ENCODE results near the gene IL12RB1.
A peak's percentile ranks its signal among the peaks of the same experiment; 100 is the strongest.
"Not testable (repeated sequence)": the region's sequence is repeated elsewhere in the genome, so short reads cannot be mapped to it uniquely, and the experiment has no call there.

Gene IL12RB1

DNA sequence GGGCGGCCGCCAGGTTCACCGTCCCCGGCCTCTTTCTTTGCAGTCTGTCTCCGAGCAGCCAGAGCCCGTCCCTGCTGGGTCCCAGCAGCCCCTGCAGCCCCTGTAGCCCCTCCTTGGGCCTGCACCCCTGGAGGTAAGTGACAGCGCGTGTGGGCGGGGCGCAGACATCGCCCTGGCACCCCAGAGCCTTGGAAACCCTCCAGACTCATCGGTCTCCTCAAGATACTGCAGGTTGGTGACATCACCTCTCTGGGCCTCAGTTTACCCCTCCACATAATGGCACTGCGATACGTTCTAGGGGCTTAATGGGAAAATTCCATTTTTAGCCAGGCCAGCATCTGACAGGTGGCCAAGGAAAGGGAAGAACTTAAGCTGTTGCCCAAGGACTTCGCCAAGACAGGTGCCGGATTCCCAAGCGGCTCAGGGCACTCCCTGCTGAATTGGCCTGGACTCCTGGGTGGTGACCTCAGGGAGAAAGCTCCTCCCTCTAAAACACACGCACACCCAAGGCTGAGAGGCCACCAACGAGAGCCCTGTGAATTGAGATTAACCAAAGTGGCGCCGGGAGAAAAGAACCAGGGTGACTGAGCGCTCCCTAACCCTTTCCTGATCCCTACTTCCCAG, 24.0 kb upstream of the IL12RB1 start:
- DNase-seq: no peak

DNA sequence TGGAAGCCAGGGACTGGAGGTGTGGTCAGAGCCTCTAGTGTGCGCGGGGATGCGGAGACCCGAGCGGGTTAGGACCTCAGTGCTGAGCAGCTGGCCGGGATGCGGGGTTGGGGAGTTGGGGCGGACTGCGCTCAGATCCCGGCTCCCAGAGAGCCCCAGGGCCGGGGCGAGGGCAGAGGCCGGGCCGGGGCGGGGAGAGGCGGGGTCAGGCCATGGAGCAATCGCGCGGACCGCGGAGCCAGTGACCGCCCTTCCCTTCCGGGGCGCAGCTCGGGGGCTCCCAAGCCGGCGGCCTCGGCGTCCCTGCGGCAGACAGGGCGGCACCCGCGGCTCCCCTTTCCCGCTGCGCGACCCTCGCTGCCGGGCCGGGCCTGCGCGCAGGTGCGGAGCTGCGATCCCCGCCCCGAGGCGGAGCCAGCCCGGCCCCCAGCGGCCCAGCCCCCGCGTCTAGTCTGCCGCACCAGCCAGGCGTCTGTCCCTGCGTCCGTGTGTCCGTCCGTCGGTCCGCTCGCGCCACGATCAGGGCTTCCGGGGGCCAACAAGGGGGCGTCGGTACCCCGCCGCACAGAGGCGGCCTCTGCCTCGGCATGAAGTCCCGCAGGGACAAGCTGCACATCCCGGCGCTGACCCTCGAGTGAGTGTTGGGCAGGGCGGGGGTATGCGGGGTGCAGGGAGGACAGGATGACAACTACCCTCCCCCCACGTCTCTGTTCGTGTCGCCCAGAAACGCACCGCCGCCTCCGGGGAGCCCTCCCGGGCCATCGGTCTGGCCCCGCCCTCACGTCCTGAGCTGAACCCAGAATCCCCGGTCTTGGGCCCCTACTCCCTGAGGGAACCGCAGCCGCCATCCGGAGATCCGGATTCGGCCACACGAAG, 23.2 kb upstream of the IL12RB1 start:
- DNase-seq: no peak

DNA sequence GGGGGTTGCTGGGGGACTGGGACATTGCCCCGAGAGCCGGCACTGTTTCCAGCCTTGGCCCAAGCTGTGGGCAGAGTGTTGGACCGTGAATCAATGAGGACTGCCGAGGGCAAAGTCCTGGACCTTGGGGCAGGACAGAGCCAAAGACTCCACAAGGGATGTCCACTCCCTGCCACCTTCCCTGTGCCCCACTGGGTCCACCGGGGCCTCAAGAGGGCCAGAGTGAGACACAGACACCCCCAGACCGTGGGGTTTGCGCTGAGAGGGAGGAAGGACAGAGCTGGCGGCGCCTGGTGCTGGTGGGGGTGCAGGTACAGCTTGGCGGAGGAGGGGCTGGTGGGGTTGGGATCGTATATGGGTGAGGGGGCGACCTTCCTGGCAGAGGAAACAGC, 22.6 kb upstream of the IL12RB1 start:
- DNase-seq: no peak

DNA sequence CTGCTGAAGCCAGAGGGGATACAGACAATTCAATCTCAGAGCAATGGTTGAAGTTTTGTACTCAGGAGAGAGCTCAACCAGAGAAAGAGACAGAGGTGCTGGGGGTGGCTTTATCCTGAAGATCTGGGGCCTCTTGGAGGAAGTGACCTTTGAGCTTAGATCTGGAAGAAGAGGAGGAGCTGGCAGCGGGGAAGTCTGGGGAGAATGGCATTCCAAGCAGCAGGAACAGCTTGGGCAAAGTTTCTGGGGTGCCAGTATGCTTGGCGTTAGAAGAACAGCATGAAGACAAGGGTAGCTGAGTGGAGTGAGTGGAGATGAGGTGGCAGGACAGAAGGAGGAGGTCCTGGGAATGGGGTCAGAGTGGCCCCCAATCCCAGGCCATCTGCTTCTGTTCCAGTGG, 22.2 kb upstream of the IL12RB1 start:
- no peak for DNase-seq

DNA sequence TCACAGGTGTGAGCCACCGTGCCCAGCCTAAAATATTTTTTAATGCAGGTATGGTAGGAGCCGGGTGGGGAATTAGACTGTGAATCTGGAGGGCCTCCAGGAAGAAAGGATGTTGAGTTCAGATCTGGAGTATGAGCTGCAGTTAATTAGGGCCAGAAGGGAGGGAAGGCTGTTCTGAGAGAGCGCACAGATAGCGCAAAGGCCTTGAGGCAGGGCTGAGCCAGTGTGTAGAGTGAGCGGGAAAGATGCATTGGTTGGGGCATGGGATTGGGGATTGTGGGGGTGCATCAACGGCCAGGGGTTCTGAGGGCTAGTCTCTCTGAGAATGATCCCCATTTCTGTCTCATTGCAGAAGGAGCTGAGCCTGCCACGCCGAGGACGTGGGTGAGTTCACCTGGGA, 20.5 kb upstream of the IL12RB1 start:
- no peak for DNase-seq

DNA sequence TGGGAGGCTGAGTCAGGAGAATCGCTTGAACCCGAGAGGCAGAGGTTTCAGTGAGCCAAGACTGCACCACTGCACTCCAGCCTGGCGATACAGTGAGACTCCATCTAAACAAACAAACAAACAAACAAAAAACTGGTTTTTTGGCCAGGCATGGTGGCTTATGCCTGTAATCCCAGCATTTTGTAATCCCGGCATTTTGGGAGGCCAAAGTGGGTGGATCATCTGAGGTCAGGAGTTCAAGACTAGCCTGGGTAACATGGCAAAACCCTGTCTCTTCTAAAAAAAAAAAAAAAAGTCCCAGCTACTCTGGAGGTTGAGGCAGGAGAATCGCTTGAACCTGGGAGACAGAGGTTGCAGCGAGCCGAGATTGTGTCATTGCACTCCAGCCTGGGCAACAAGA, 18.5 kb upstream of the IL12RB1 start:
- not testable (repeated sequence) for DNase-seq

DNA sequence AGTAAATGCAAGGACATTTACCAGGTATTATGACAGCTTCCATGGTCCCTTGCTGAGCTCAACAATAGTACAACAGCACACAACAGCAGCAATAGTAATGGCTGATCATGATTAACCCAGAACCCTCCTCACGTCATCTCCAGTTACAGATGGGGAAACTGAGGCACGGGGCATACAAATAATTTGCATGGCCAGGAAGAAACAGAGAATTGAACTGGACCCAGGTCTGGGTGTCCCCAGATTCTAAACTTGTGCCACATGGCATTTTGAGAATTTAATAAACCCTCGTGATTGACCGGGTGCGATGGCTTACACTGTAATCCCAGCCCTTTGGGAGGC, 18.0 kb upstream of the IL12RB1 start:
- no peak for DNase-seq

DNA sequence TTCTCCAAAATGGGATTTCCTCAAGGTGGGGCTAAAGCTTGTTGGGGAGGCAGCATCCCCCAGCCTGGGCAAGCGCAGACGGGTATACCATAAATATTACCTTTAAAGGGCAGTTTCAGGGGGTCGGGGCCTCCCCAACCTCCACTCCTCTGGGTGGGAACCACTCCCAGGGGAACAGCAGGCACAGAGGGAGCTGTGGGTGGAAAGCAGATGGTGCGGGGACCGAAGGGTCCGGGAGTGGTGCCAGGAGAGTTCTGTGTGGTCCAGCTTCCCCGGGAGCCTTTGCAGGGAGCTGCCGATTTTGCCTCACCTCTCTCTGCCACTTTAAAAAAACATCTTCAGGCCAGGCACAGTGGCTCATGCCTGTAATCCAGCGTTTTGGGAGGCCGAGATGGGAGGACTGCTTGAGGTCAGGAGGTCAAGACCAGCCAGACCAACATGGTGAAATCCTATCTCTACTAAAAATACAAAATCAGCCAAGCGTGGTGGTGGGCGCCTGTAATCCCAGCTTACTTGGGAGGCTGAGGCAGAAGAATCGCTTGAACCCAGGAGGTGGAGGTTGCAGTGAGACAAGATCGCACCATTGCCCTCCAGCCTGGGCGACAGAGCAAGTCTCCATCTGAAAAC, 16.3 kb upstream of the IL12RB1 start:
- DNase-seq: no peak

DNA sequence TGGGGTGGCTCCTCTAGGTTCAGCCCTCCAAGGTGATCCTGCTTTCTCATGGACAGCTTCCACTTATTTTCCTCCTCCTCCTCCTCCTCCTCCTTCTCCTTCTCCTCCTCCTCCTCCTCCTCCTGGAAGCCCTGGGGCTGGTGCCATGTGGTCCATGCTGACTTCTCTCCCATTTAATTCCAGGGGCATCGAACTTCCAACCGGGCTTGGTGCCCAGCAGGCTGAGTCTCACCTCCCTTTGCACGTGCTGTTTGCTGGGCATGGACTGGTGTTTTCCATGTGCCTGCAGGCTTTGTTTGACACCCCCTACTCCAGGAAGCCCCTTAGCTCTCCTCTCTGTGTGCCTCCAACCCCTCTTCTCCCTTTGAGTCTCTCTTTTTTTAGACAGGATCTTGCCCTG, 14.5 kb upstream of the IL12RB1 start:
- DNase-seq: no peak

DNA sequence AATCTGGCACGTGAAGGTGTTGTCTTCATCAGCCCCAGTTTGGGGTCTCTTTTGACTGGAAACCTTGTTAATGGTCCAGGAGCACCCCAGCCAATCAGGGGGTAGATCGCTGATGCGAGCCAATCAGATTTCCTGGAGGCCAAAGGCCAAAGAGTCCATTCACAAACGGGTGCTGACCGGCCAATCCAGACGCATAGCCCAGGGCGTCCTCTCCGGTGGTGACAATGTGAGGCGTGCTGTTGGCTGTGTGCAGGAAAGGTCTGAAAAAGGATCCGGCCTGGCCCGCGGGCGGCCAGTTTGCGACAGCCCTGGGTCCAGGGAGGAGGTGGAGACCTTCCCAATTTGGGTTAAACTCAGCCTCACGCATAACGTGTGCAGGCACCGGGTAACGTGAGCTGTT, 14.0 kb upstream of the IL12RB1 start:
- DNase-seq: no peak

DNA sequence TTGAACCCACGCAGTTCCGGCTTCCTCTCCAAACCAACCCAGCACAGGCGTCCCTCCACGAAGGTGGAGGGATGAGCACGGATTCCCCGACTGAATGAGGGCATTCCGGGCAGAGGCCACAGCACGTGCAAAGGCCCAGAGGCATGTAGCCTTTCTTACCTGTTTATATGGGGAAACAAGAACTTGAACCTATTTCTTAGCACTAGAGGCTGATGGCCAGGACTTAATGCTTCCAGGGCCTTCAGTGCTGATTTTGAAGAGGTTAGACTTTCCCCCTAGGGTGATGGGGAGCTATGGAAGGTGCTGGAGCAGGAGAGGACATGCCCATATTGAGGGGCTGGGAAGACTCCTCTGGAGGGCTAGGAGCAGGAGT, 12.9 kb upstream of the IL12RB1 start:
- no peak for DNase-seq

DNA sequence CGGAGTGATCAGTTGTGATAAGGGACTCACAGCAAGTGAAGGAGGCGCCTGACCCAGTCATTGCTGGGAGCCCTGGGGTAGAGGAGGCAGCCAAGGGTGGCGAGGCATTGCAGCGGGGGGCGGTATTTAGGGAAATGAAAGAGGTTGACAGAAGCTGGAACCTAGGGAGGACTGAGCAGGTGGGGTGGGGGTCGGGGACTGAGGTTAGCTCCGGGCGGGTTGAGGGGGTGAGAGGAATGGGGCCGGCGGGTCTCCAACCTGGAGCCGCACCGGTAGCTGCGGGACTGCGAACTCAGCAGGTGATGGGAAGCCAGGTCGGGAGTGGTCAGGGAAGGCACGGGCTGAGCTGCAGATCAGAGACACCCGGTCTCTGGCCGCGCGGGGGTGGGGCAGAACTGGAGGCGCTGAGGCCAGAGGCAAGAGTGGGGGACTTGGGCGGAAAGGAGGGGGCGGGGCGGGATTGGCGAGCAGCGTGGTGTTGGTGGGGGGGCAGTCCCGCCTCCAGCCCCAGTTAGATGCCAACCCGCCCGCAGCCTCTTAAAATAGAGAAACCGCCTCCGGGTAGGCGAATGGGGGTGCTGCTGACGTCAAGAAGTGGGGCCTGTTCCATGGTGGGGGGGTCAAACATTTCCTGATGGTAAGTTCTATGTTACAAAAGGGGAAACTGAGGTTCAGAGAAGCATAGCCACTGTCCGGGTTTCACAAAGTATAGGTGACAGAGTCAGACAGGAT, 12.3 kb upstream of the IL12RB1 start:
- DNase-seq: no peak

DNA sequence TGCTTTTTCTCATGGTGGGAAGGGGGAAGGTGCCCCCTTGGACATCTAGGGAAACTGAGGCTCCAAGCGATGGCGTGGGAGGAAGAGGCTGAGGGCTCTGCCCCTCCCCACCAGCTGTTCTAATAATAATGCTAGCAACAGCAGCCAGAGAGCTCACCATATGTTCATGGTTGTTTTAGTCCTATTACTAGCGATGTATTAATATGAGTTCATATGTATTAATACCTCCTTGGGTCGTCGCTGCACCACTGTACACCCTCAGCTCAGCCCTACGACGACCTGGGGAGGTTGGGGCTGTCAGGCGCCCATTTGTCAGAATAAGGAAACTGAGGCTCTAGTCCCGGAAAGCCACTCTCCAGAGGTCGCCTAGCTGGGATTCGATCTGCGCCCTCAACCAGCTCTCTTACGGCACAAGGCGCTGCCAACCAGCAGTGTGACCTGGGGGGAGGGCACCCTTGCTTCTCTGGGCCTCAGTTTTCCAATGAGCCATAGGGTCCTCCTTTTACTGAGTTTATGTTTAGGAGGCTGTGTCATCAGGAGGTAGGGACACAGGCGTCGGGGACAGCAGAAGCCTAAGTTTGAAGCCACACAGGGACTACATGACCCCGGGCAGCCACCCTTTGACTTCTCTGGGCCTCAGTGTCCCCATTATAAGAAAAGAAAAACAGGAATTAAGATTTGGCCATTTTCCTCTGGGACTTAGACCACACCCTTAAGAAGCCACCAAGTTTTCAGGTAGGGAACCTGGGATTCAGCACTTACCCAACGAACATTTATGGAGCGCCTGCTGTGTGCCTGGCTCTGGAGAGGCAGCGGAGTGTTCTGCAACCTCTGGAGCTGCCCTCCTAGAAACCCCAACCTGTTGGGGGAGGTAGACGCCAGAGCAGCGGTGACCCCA, 11.5 kb upstream of the IL12RB1 start:
- no peak for DNase-seq

DNA sequence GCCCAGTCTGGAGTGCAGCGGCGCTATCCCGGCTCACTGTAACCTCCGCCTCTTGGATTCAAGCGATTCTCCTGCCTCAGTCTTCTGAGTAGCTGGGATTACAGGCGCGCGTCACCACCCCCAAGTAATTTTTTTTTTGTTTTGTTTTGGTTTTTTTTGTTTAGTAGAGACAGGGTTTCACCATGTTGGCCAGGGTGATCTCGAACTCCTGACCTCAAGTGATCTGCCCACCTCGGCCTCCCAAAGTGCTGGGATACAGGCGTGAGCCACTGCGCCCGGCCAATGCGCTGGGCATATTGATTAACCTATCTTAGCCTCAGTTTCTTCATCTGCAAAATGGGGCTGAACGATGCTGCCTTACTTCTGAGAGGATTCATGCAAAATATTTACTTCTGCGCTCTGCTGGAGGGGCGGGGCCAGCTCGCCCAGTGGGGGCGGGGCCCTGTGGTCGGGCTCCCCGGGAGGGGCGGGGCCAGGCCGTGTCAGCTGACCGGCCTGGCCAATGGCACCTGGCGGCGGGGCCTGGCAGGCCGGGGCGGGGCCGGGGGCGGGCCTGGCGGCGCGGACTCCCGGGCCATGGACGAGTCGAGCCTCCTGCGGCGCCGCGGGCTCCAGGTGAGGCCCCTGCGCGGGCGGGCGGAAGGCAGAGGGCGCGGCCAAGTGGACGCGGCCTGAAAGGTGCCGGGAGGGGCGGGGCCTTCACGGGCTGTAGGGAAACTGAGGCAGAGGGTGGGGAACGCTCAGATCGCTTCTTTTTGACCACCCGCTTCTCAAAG, 10.7 kb upstream of the IL12RB1 start, which contains the start of gene MAST3:
TSS of gene MAST3 (plus strand) at position 562 of the 776 bp plus-strand sequence. CDS start at position 577, 15 bp downstream.
- peak; percentile 8 for DNase-seq

DNA sequence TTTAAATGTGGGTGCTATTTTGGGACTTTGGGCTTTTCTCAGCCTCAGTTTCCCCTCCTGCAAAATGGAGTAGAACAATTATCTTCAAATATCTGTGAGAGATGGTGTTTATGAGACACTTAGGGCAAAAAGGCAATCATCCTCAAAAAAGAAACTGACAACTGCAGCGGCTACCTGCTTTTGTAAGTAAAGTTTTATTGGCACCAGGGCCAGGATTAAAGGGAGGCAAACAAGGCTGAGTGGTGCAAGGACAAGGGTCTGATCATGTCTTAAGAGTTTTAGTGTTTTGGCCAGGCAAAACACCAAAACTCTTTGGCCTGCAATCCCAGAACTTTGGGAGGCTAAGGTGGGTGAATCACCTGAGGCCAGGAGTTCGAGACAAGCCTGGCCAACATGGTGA, 9.5 kb upstream of the IL12RB1 start:
- DNase-seq: no peak

DNA sequence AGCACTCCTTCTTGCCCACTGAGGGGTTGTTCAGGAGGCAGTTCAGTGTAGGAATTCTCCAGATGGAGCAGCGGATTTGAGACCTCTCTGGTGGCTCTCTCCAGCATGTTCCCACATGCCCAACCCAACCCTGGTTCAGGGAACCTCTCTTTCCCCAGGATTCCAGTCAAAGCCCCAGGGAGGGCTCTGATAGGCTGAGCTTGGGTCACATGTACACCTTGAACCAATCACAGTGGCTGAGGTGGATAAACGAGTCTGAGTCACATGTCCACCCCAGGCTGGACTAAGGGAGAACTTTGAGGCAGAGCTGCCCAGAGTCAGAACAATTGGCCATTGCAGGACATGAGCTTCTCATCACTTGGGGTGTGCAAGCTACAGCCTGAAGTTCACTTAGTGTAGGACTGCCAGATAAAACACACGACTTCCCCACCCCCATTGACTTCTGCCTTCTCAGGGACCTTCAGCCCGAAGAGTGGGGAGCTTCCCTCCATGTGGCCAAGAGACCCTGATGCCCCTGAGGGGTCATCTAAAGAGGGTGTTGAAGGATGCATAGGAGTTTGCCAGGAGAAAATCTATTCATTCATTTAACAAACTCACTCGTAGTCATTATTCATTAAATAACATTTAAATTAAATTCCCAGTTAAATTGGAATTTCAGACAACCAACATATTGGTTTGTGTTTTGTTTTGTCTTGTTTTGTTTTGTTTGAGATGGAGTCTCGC, 6.9 kb upstream of the IL12RB1 start:
- DNase-seq: no peak

DNA sequence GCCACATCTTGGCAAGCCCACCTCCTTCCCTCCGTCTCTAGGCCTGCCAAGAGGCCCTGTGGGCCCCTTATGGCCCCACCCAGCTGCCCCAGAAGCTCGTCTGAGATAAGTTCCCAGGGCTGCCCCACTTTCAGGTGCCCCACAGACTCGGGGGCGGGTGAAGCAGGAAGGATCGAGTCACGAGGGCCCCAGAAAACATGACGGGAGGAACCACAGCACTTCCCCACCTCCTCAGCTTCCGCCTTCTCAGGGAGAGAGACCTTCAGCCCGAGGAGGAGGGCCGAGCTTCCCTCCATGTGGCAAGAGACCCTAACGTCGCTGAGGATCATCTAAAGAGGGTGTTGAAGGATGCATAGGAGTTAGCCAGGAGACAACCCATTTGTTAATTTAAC, 4.5 kb upstream of the IL12RB1 start:
- DNase-seq: no peak

DNA sequence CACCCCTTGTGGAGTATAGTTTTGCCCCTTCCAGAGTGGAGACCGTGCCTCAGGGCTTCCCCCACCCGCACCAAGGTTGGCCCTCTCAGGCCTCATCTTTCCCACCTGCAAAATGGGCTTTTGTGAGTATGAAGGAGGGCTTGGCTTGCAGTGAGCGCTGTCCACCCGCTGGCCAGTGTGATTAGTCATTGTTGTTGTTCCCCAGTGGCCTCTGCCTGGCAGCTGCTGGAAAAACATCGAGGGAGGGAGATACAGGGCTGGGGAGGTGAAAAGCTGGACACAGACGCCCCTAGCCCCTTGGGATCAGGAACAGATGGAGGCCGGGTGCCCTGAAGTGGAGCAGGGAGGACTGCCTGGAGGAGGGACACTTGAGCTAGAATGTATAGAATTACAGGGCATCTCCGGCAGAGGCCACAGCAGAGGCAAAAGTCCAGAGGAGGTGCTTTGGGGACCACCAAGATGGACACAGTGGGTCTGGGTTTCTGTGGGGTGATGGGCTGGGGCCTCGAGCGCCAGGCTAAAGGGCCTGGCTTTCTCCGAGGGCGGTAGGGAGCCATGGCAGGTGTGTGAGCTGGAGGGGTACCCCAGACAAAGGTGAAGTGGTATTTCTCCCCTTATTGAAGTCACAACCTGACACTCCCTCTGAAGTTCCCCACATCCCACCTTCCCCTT, 3.9 kb upstream of the IL12RB1 start:
- no peak for DNase-seq

DNA sequence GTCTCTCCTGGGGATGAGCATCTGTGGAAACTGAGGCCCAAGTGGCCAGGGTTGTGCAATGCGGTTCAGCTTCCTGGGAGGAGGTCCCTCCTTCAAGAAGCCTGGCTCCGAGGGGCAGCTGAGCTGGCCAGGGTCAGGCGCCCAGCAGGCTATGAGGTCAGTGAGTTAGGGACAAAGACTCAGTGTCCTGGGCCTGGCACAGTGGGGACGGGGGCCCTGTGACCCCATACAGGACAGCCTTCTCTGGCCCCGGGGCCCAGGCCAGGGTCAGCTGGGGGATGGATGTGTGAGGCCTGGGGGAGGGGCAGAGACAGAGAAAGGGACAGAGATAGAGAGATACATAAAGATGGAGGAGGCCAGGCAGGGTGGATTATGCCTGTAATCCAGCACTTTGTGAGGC, 3.0 kb upstream of the IL12RB1 start:
- DNase-seq: no peak

DNA sequence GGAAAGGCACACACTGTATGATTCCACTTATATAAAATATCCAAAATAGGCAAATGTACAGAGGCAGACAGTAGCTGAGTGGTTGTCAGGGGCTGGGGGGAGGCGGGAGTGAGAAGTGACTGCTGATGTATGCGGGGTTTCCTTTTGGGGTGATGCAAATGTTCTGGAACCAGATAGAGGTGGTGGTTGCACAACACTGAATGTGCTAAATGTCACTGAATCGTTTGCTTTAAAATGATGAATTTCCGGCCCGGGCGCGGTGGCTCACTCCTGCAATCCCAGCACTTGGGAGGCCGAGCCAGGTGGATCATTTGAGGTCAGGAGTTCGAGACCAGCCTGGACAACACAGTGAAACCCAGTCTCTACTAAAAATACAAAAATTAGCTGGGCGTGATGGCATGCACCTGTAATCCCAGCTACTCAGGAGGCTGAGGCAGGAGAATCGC, 2.4 kb upstream of the IL12RB1 start:
- DNase-seq: not testable (repeated sequence)

Measured in NCI-H2081 treated with DMSO at 0.1 percent for 48 hours (cell line).